IMR-90 (cell line): Measurements from ENCODE around the gene SAMD4B. TPM values are rescaled to one million over a fixed set of nuclear protein-coding genes. Genes with fewer than 3 reads are reported as not detected.

Experiments used
- ATAC-seq: fragments of 200-7000 bp; cut with Tn5 transposase; 2 replicates; pipeline ENCODE4 v1.9.1; 2020; ENCODE audit warnings: low read depth, mild to moderate bottlenecking, moderate library complexity
- BruUV-seq: library from RNA; stranded (reverse); fragments of 400-500 nt; replicated peaks from 2 replicates; lab custom pipeline; 2021; lab: Mats Ljungman, UMichigan
- CTCF ChIA-PET: fragments of 300-600 bp; formaldehyde crosslinking; extraction: SDS; loops from one replicate; lab custom pipeline; 2021; ENCODE audit warnings: antibody characterized with exemption; lab: Yijun Ruan, JAX
- POLR2A ChIA-PET: fragments of 300-600 bp; sonication (Branson Sonifier 250); formaldehyde crosslinking; loops from one replicate; lab custom pipeline; 2022; ENCODE audit warnings: antibody characterized with exemption; ENCODE audit not compliant: unreplicated experiment; lab: Charles Lee
- DNase-seq: peaks from one replicate; pipeline ENCODE4 v3.0.0; 2013
- H2AFZ ChIP-seq: replicated peaks from 2 replicates; pipeline ENCODE3; 2013; ENCODE audit warnings: low read length, mild to moderate bottlenecking; ENCODE audit not compliant: poor library complexity
- H2AK5ac ChIP-seq: 2 replicates; pipeline ENCODE4 v1.6.1; 2013; ENCODE audit warnings: low read depth, low read length, inconsistent platforms
- H2AK9ac ChIP-seq: replicated peaks from 2 replicates; pipeline ENCODE3; 2013; ENCODE audit warnings: mild to moderate bottlenecking, low read depth, low read length, moderate library complexity; ENCODE audit not compliant: poor library complexity
- H2BK120ac ChIP-seq: 2 replicates; pipeline ENCODE4 v1.6.1; 2013; ENCODE audit warnings: low read depth, low read length, inconsistent platforms
- H2BK15ac ChIP-seq: 3 replicates; pipeline ENCODE4 v1.6.1; 2013; ENCODE audit warnings: low read depth, low read length, inconsistent platforms
- H2BK20ac ChIP-seq: 2 replicates; pipeline ENCODE4 v1.6.1; 2013; ENCODE audit warnings: low read depth, mild to moderate bottlenecking, inconsistent platforms, low read length, moderate library complexity
- H2BK5ac ChIP-seq: 2 replicates; pipeline ENCODE4 v1.6.1; 2013; ENCODE audit warnings: mild to moderate bottlenecking, low read depth, low read length, inconsistent platforms; ENCODE audit not compliant: poor library complexity, severe bottlenecking
- H3K14ac ChIP-seq: replicated peaks from 2 replicates; pipeline ENCODE4 v1.6.1; 2013; ENCODE audit warnings: low read depth, low read length, inconsistent platforms
- H3K18ac ChIP-seq: 2 replicates; pipeline ENCODE4 v1.6.1; 2013; ENCODE audit warnings: low read depth, low read length, control low read depth
- H3K23ac ChIP-seq: 2 replicates; pipeline ENCODE4 v1.6.1; 2013; ENCODE audit warnings: low read depth, low read length, inconsistent platforms
- H3K27ac ChIP-seq: 2 replicates; pipeline ENCODE4 v1.5.1; 2013; ENCODE audit warnings: mild to moderate bottlenecking, control low read depth, low read length; ENCODE audit not compliant: insufficient read depth
- H3K27me3 ChIP-seq: 2 replicates; pipeline ENCODE4 v1.6.1; 2013; ENCODE audit warnings: low read length; ENCODE audit not compliant: control insufficient read depth, insufficient read depth
- H3K36me3 ChIP-seq: 2 replicates; pipeline ENCODE4 v1.6.1; 2013; ENCODE audit warnings: low read length, mixed read lengths; ENCODE audit not compliant: control insufficient read depth, insufficient read depth
- H3K4ac ChIP-seq: 2 replicates; pipeline ENCODE4 v1.6.1; 2013; ENCODE audit warnings: low read depth, low read length, inconsistent platforms
- H3K4me1 ChIP-seq: 2 replicates; pipeline ENCODE4 v1.6.1; 2013; ENCODE audit warnings: low read length, mixed read lengths; ENCODE audit not compliant: control insufficient read depth, insufficient read depth
- H3K4me2 ChIP-seq: 2 replicates; pipeline ENCODE4 v1.6.1; 2013; ENCODE audit warnings: low read depth, mild to moderate bottlenecking, control low read depth, low read length, moderate library complexity
- H3K4me3 ChIP-seq: 2 replicates; pipeline ENCODE4 v1.5.1; 2013; ENCODE audit warnings: low read depth, mild to moderate bottlenecking, control low read depth, low read length, moderate library complexity; ENCODE audit not compliant: insufficient read depth
- H3K56ac ChIP-seq: 2 replicates; pipeline ENCODE4 v1.6.1; 2013; ENCODE audit warnings: low read length, inconsistent platforms; ENCODE audit not compliant: insufficient read depth; ENCODE audit errors: extremely low read depth
- H3K79me1 ChIP-seq, 2 experiments: 2 replicates each; pipeline ENCODE4 v1.6.1; 2013; ENCODE audit warnings: low read length in 2 of 2, inconsistent platforms in 1 of 2, low read depth in 1 of 2
- H3K9ac ChIP-seq: 2 replicates; pipeline ENCODE4 v1.6.1; 2013; ENCODE audit warnings: low read depth, low read length, control low read depth
- H3K9me1 ChIP-seq: 2 replicates; pipeline ENCODE4 v1.6.1; 2013; ENCODE audit warnings: low read length, inconsistent platforms; ENCODE audit not compliant: insufficient read depth
- H3K9me3 ChIP-seq: 2 replicates; pipeline ENCODE4 v1.6.1; 2013; ENCODE audit warnings: low read length; ENCODE audit not compliant: control insufficient read depth, insufficient read depth
- H4K20me1 ChIP-seq: 2 replicates; pipeline ENCODE4 v1.6.1; 2013; ENCODE audit warnings: low read length, inconsistent platforms; ENCODE audit not compliant: insufficient read depth
- H4K5ac ChIP-seq: 2 replicates; pipeline ENCODE4 v1.6.1; 2013; ENCODE audit warnings: mild to moderate bottlenecking, low read depth, low read length, control low read depth
- H4K8ac ChIP-seq, 2 experiments: 2 replicates each; pipeline ENCODE4 v1.6.1; 2013; ENCODE audit warnings: low read depth in 2 of 2, low read length in 2 of 2, control low read depth in 1 of 2, inconsistent platforms in 1 of 2
- H4K91ac ChIP-seq: 2 replicates; pipeline ENCODE4 v1.6.1; 2013; ENCODE audit warnings: low read depth, low read length, inconsistent platforms; ENCODE audit not compliant: insufficient read depth
- CEBPB ChIP-seq: IDR thresholded peaks from 2 replicates; pipeline ENCODE4 v1.6.1; 2012; ENCODE audit warnings: low read depth, low read length, improper control_type of control experiment
- CHD1 ChIP-seq: IDR thresholded peaks from 2 replicates; pipeline ENCODE4 v1.6.1; 2012; ENCODE audit warnings: low read depth, low read length, improper control_type of control experiment
- ELK1 ChIP-seq: fragments of 150-350 bp; IDR thresholded peaks from 2 replicates; pipeline ENCODE4 v1.6.1; 2016; ENCODE audit warnings: low read depth, mild to moderate bottlenecking, low read length, moderate library complexity, borderline replicate concordance
- MAFK ChIP-seq: IDR thresholded peaks from 2 replicates; pipeline ENCODE4 v1.6.1; 2012; ENCODE audit warnings: low read depth, low read length, improper control_type of control experiment
- MAZ ChIP-seq: IDR thresholded peaks from 2 replicates; pipeline ENCODE4 v1.6.1; 2012; ENCODE audit warnings: low read depth, mild to moderate bottlenecking, low read length, improper control_type of control experiment, moderate library complexity, borderline replicate concordance
- NFE2L2 ChIP-seq: fragments of 150-350 bp; IDR thresholded peaks from 2 replicates; pipeline ENCODE4 v1.6.1; 2016; ENCODE audit warnings: low read depth, mild to moderate bottlenecking, low read length
- POLR2A ChIP-seq: IDR thresholded peaks from 2 replicates; pipeline ENCODE4 v1.6.1; 2012; ENCODE audit warnings: mild to moderate bottlenecking, low read depth, low read length
- RFX5 ChIP-seq: IDR thresholded peaks from 2 replicates; pipeline ENCODE4 v1.8.0; 2012; ENCODE audit warnings: low read depth, mild to moderate bottlenecking, low read length, moderate library complexity
- USF2 ChIP-seq: fragments of 150-350 bp; IDR thresholded peaks from 2 replicates; pipeline ENCODE4 v1.6.1; 2017; ENCODE audit warnings: mild to moderate bottlenecking, antibody characterized with exemption, low read length, low read depth
- WGBS, 2 experiments: methylation state at CpG; one replicate each; pipeline versions ENCODE4 v1.1.5 to v1.1.7; 2013; ENCODE audit warnings: missing lambda C conversion rate in 2 of 2; ENCODE audit not compliant: insufficient read length in 1 of 2; ENCODE audit errors: extremely low coverage in 2 of 2; 5-methylcytosine and 5-hydroxymethylcytosine counted together
- dilution Hi-C: fragments of 300-500 bp; cut with HindIII; formaldehyde crosslinking; loops from one replicate; pipeline ENCODE4 v1.14.3; 2018; ENCODE audit warnings: low sequenced_read_pairs; ENCODE audit not compliant: unreplicated experiment
- in situ Hi-C: fragments of 300-500 bp; cut with MboI; formaldehyde crosslinking; loops from 3 replicates; pipeline ENCODE4 v1.14.3; 2019; ENCODE audit warnings: low sequenced_read_pairs, inconsistent platforms, mixed read lengths
- intact Hi-C: fragments of 100-400 bp; cut with micrococcal nuclease; formaldehyde crosslinking; loops from 2 replicates; pipeline ENCODE4 v1.10.0; 2022
- polyA plus RNA-seq, 3 experiments: library from polyadenylated mRNA; depleted of rRNA; stranded (reverse); fragments of >200 nt; gene quantifications; 2 replicates each; pipeline ENCODE4 v1.2.3, GENCODE V29; 2012; ENCODE audit warnings: low replicate concordance in 1 of 3
- total RNA-seq: library from RNA; depleted of rRNA; stranded (reverse); fragments of >200 nt; gene quantifications from 2 replicates; pipeline ENCODE4 v1.2.3, GENCODE V29; 2012

Gene SAMD4B
- total and polyA plus RNA-seq, 2 of the 4 experiments (the other 2 are of a cell fraction) = 18.3 to 97.2 TPM

- Histone ChIP-seq H4K20me1 (peaks cover 44% of the 10 kb centered on the region), H4K5ac (peak overlapping the region; percentile 74), H2AK9ac (peak overlapping the region; percentile 100), H3K14ac (peak overlapping the region; percentile 100), H3K4me3 (peak overlapping the region; percentile 90), H3K23ac (peak overlapping the region; percentile 99), H2BK20ac (peak overlapping the region; percentile 65), H3K9me3 (no peaks in the 10 kb centered on the region), H3K56ac (peak overlapping the region; percentile 99), H2BK120ac (peak overlapping the region; percentile 90), H3K4ac (peak overlapping the region; percentile 98), H4K91ac (peak overlapping the region; percentile 95), H4K8ac (peak overlapping the region; percentile 85 to 94), H2AK5ac (peak overlapping the region; percentile 95), H3K27me3 (no peaks in the 10 kb centered on the region), H3K36me3 (peaks cover 32% of the 10 kb centered on the region), H2BK15ac (peak overlapping the region; percentile 74; the same call in 1 of the 3 replicates), H3K27ac (peak overlapping the region; percentile 98), H3K4me1 (peaks cover 26% of the 10 kb centered on the region), H3K9ac (peak overlapping the region; percentile 99), H3K18ac (peak overlapping the region; percentile 72), H2BK5ac (peak overlapping the region; percentile 88), H3K9me1 (peaks cover 9% of the 10 kb centered on the region; the same call in 1 of the 2 replicates), H3K79me1 (peaks cover 10 to 65% of the 10 kb centered on the region in 2 experiments; a peak in 3 of 4 replicates), H3K4me2 (peak overlapping the region; percentile 72), H2AFZ (peak overlapping the region; percentile 92)
- WGBS, 2 experiments = 1% methylated on average over 18 of the region's 54 CpGs; no CpG with 5 or more reads in 1 of the 2 experiments
- TF ChIP-seq USF2 (peak; percentile 25; the same call in 1 of the 2 replicates), RFX5 (no peak), MAZ (peak; percentile 51; the same call in 1 of the 2 replicates), NFE2L2 (no peak), MAFK (no peak), ELK1 (no peak), CHD1 (peak; percentile 57; the same call in 1 of the 2 replicates), CEBPB (no peak), POLR2A (peak; percentile 69)
- DNase-seq = peak; percentile 60
- in situ Hi-C loops (no loop called here), dilution Hi-C loops (no loop called here), intact Hi-C loops (loop anchor here (2.0 kb wide), 1 partner anchor 291 kb away; no protein-coding TSS in a partner anchor)
- BruUV-seq = no TSS peak
- POLR2A ChIA-PET = no interaction called here
- CTCF ChIA-PET = interaction anchor here (1.0 to 1.1 kb wide), 2 partner anchors 15 to 41 kb away, joined by 3 read pairs; no protein-coding TSS in a partner anchor
- ATAC-seq = peak; percentile 6
Measured at GRCh38 chr19:39413272-39413910, 71.2 kb downstream of the SAMD4B start.
